ENCODE data around the gene SNAPC4.

DNA sequence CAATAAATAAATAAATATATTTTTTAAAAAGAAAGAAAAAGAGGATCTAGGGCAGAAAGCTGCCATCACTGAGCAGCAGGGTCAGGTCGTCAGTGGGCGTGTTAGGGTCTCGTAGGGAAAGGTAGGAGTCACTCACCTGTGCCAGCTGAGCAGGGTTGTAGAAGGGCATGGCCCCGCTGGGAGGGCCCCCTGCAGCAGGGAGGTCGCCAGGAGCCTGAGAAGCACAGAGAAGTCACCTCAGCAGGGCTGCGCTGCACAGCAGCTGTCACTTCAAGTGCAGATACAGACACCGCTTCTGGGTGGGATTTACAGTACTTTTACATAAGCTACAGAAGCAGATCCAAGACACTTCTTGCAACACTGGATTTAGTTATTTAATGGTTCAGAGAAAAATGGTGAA is 43.7 kb upstream of the SNAPC4 start:
- TF ChIP-seq SMC3 (conservative IDR thresholded peaks at IDR 0.05; ENCODE audit: poor library complexity) = no peak
- TF ChIP-seq CTCF (IDR thresholded peaks at IDR 0.05; ENCODE audit: poor library complexity, severe bottlenecking) = no peak
- TF ChIP-seq MXI1 (conservative IDR thresholded peaks at IDR 0.05; ENCODE audit: poor library complexity, severe bottlenecking) = no peak

Measured in neural cell (in vitro differentiated cells).